K562 (cell line): ENCODE measurements around the gene PPTC7. TPM values are rescaled to one million over a fixed set of nuclear protein-coding genes. Genes with fewer than 3 reads are reported as not detected.

Source experiments
- ATAC-seq: fragments of 200-7000 bp; cut with Tn5 transposase; 3 replicates; pipeline ENCODE4 v1.9.1; 2020; ENCODE audit warnings: moderate library complexity
- BruUV-seq: library from RNA; stranded (reverse); fragments of 400-500 nt; replicated peaks from 2 replicates; lab custom pipeline; 2021; lab: Mats Ljungman, UMichigan
- CTCF ChIA-PET: fragments of 300-600 bp; formaldehyde crosslinking; extraction: SDS; loops from one replicate; lab custom pipeline; 2021; ENCODE audit warnings: low intra/inter-chr PET ratio; lab: Yijun Ruan, JAX
- POLR2A ChIA-PET: fragments of 300-600, 350-650 bp; sonication (Branson Sonifier 250); formaldehyde crosslinking; extraction: SDS; loops from one replicate; lab custom pipeline; 2021; ENCODE audit warnings: antibody characterized with exemption, inconsistent platforms; lab: Yijun Ruan, JAX
- DNase-seq, 4 experiments: peaks; one replicate each; pipeline versions ENCODE4 v3.0.0 to v3.0.0-alpha.2; 2011 to 2018; ENCODE audit warnings: low spot score in 3 of 4, mixed read lengths in 3 of 4; ENCODE audit errors: extremely low read depth in 1 of 4
- FAIRE-seq: peaks from 2 replicates; lab custom pipeline; 2011; peaks lifted over from hg19 to GRCh38; lab: Jason Lieb, UNC
- H2AFZ ChIP-seq: 2 replicates; pipeline ENCODE4 v1.6.0; 2011; ENCODE audit warnings: low read depth, low read length, control low read depth, inconsistent platforms
- H3K27ac ChIP-seq: fragments of 200-600 bp; 3 replicates; pipeline ENCODE4 v1.8.0; 2011; ENCODE audit warnings: low read depth, mild to moderate bottlenecking, control low read depth, inconsistent platforms, low read length, moderate library complexity, mixed read lengths; ENCODE audit errors: extremely low read depth
- H3K27me3 ChIP-seq, 2 experiments: fragments of 300-600 bp in 1 of 2; 2 replicates in 1 of 2; 3 replicates in 1 of 2; pipeline versions ENCODE4 v1.6.0 to v1.8.0; 2011; ENCODE audit warnings: inconsistent platforms in 2 of 2, low read length in 2 of 2, mild to moderate bottlenecking in 1 of 2, mixed read lengths in 1 of 2, moderate library complexity in 1 of 2; ENCODE audit not compliant: control insufficient read depth in 2 of 2, insufficient read depth in 2 of 2
- H3K36me3 ChIP-seq: fragments of 300-600 bp; 3 replicates; pipeline ENCODE4 v1.8.0; 2011; ENCODE audit warnings: mild to moderate bottlenecking, low read length, inconsistent platforms; ENCODE audit not compliant: control insufficient read depth, insufficient read depth
- H3K4me1 ChIP-seq, 2 experiments: fragments of 200-600 bp in 1 of 2; replicated peaks in 1 of 2; 2 replicates in 1 of 2; 3 replicates in 1 of 2; pipeline versions ENCODE4 v1.5.1 to v1.8.0; 2011; ENCODE audit warnings: inconsistent platforms in 2 of 2, low read length in 2 of 2, mild to moderate bottlenecking in 1 of 2, mixed read lengths in 1 of 2, moderate library complexity in 1 of 2; ENCODE audit not compliant: control insufficient read depth in 2 of 2, insufficient read depth in 2 of 2
- H3K4me2 ChIP-seq: 2 replicates; pipeline ENCODE4 v1.6.1; 2011; ENCODE audit warnings: low read length, control low read depth, inconsistent platforms, mixed read lengths; ENCODE audit not compliant: insufficient read depth
- H3K4me3 ChIP-seq: fragments of 200-600 bp; sonication (generic), shearing (Covaris generic); 2 replicates; pipeline ENCODE4 v1.5.1; 2016; ENCODE audit warnings: control low read depth, inconsistent platforms
- H3K79me2 ChIP-seq: fragments of 200-600 bp; 3 replicates; pipeline ENCODE4 v1.8.0; 2011; ENCODE audit warnings: low read length, inconsistent platforms; ENCODE audit not compliant: control insufficient read depth, insufficient read depth
- H3K9ac ChIP-seq, 2 experiments: 2 replicates each; pipeline versions ENCODE4 v1.6.0 to v1.6.1; 2011; ENCODE audit warnings: low read depth in 2 of 2, low read length in 2 of 2, control low read depth in 1 of 2, inconsistent platforms in 1 of 2, mild to moderate bottlenecking in 1 of 2, mixed read lengths in 1 of 2; ENCODE audit not compliant: insufficient read depth in 1 of 2
- H3K9me1 ChIP-seq: one replicate; pipeline ENCODE4 v1.6.0; 2011; ENCODE audit warnings: inconsistent platforms, mild to moderate bottlenecking, low read length, moderate library complexity; ENCODE audit not compliant: control insufficient read depth, insufficient read depth
- H3K9me3 ChIP-seq: replicated peaks from 2 replicates; pipeline ENCODE4 v1.5.1; 2011; ENCODE audit warnings: low read depth, low read length, inconsistent platforms; ENCODE audit not compliant: control insufficient read depth, insufficient read depth
- H4K20me1 ChIP-seq: replicated peaks from 2 replicates; pipeline ENCODE4 v1.6.1; 2011; ENCODE audit warnings: low read length, inconsistent platforms, mixed read lengths; ENCODE audit not compliant: control insufficient read depth, insufficient read depth
- ARID3A ChIP-seq: IDR thresholded peaks from 2 replicates; pipeline ENCODE4 v1.6.1; 2012; ENCODE audit warnings: low read depth, low read length, improper control_type of control experiment, borderline replicate concordance
- LEF1 ChIP-seq: fragments of 450-650 bp; IDR thresholded peaks from 2 replicates; pipeline ENCODE4 v1.6.1; 2016; ENCODE audit warnings: mild to moderate bottlenecking
- NFE2 ChIP-seq: IDR thresholded peaks from 2 replicates; pipeline ENCODE4 v1.6.1; 2014; ENCODE audit warnings: antibody characterized with exemption, low read depth
- RBM15 ChIP-seq: fragments of 200-400 bp; formaldehyde crosslinking; IDR thresholded peaks from 2 replicates; pipeline ENCODE4 v1.6.1; 2018; ENCODE audit warnings: mild to moderate bottlenecking, low read length, moderate library complexity; ENCODE audit not compliant: insufficient read depth
- RBM25 ChIP-seq: fragments of 200-400 bp; formaldehyde crosslinking; IDR thresholded peaks from 2 replicates; pipeline ENCODE4 v1.6.1; 2018; ENCODE audit warnings: low read length, low read depth, moderate library complexity; ENCODE audit not compliant: severe bottlenecking
- ZNF121 ChIP-seq: sonication (generic); formaldehyde crosslinking; conservative IDR thresholded peaks from 2 replicates; pipeline ENCODE4 v1.8.0; 2022; ENCODE audit warnings: missing genetic modification reagents
- WGBS: fragments of 100-300 bp; shearing (Covaris generic); methylation state at CpG from one replicate; pipeline ENCODE4 v1.1.6; 2016; ENCODE audit warnings: low coverage, mixed read lengths; ENCODE audit not compliant: insufficient coverage; ENCODE audit errors: missing lambda C conversion rate; 5-methylcytosine and 5-hydroxymethylcytosine counted together
- in situ Hi-C: fragments of 300-500 bp; cut with MboI; formaldehyde crosslinking; loops from 4 replicates; pipeline ENCODE4 v1.15.0; 2018; ENCODE audit warnings: inconsistent platforms, mixed read lengths
- intact Hi-C: fragments of 100-400 bp; cut with micrococcal nuclease; formaldehyde crosslinking; loops from 2 replicates; pipeline ENCODE4 v1.14.2; 2022
- polyA plus RNA-seq, 8 experiments: library from polyadenylated mRNA; depleted of rRNA in 4 of 8; stranded (reverse) in 5 of 8; unstranded in 3 of 8; fragments of >200 nt; fragmentation: Nextera tagmentation in 2 of 8; fragmentation: Illumina TruSeq in 1 of 8; extraction: Ambion mirVana in 2 of 8; extraction: Trizol in 1 of 8; gene quantifications; 2 replicates each; pipeline versions ENCODE4 v1.2.1 to v1.2.3, GENCODE V29; 2011 to 2014; ENCODE audit warnings: inconsistent platforms in 1 of 8, missing spikeins in 1 of 8
- total RNA-seq, 7 experiments: library from RNA; depleted of rRNA in 6 of 7; stranded (reverse); fragments of >200 nt in 6 of 7; fragmentation: Illumina TruSeq in 2 of 7; extraction: Trizol in 2 of 7; gene quantifications; 2 replicates each; pipeline versions ENCODE4 v1.2.1 to v1.2.3, GENCODE V29; 2011 to 2021; ENCODE audit warnings: low replicate concordance in 1 of 7

Gene PPTC7
- total and polyA plus RNA-seq, 9 of the 15 experiments (the other 6 are each of a cell fraction or from before 2014, with no cell fraction given) = 2.6 to 23.1 (median 11.9) TPM

- no peak for TF ChIP-seq LEF1
- no peak for TF ChIP-seq NFE2
- TF ChIP-seq, all 486 proteins: peak for 0
Measured at GRCh38 chr12:110508071-110508586, 75.0 kb downstream of the PPTC7 start (continued).

GRCh38 chr12:110505332-110505731 lies 77.8 kb downstream of the PPTC7 start:
- no peak for DNase-seq
- H3K27ac ChIP-seq = no peak overlapping the region
- intact Hi-C loops (no loop called here), in situ Hi-C loops (no loop called here)
- peak; percentile 65 for TF ChIP-seq ZNF121
- TF ChIP-seq RBM25 = peak; percentile 32
- no peak for TF ChIP-seq RBM15
- no peak for TF ChIP-seq ARID3A
- H3K9me1 ChIP-seq = no peaks in the 10 kb centered on the region
- peaks cover 1% of the 10 kb centered on the region; the same call in 1 of the 3 replicates for H3K36me3 ChIP-seq
- ChIA-PET CTCF (no interaction called here), POLR2A (no interaction called here)
- no TSS peak for BruUV-seq
- H3K4me1 ChIP-seq = peaks cover 10 to 13% of the 10 kb centered on the region in 2 experiments; a peak in 4 of 5 replicates
- H3K27me3 ChIP-seq = no peaks in the 10 kb centered on the region
- FAIRE-seq = no peak
- H2AFZ ChIP-seq = no peak overlapping the region
- ATAC-seq = no peak
- no peak overlapping the region for H3K9ac ChIP-seq
- no peaks in the 10 kb centered on the region for H4K20me1 ChIP-seq
- no peak overlapping the region for H3K4me2 ChIP-seq
- H3K9me3 ChIP-seq = no peaks in the 10 kb centered on the region; the same call in 1 of the 2 replicates
- H3K79me2 ChIP-seq = peaks cover 20% of the 10 kb centered on the region
- 55% methylated on average over 3 of the region's 3 CpGs for WGBS
- H3K4me3 ChIP-seq = no peak overlapping the region
